Measurements from ENCODE around the gene TMEM120B. TPM values are rescaled to one million over a fixed set of nuclear protein-coding genes. Genes with fewer than 3 reads are reported as not detected.

TMEM120B gene
- total RNA-seq, 1 donor, result 8.3 TPM

DNA sequence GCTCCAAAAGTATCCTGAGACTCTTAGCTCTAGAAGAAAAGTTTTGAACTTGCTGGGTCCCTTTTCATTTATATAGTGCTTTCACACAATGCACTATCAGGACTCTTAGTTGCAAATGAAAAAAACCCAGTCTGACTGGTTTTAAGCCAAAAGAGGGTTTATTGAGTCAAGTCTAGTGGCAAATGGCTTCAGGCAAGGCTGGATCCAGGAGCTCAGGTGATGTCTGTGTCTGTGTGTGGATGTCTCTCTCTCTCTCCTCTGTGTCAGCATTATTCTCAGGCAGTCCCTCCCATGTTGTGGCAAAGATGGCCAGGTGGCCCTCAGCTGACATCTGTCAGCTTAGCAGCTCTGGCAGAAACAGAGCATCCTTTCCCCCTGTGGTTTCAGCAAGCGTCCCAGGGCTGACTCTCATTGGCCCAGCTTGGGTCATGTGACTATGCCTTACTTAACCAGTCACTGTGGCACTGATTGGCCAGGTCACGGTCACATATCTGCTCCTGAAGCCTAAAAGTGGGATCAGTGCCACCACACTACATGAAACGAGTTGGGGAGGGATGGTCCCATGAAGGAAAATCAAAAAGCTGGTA lies 6.2 kb downstream of the TMEM120B start:
- peaks cover 50% of the 10 kb centered on the region for H3K79me2 ChIP-seq (ENCODE audit: insufficient read depth, low read length)
- TF ChIP-seq, protein P1, sequence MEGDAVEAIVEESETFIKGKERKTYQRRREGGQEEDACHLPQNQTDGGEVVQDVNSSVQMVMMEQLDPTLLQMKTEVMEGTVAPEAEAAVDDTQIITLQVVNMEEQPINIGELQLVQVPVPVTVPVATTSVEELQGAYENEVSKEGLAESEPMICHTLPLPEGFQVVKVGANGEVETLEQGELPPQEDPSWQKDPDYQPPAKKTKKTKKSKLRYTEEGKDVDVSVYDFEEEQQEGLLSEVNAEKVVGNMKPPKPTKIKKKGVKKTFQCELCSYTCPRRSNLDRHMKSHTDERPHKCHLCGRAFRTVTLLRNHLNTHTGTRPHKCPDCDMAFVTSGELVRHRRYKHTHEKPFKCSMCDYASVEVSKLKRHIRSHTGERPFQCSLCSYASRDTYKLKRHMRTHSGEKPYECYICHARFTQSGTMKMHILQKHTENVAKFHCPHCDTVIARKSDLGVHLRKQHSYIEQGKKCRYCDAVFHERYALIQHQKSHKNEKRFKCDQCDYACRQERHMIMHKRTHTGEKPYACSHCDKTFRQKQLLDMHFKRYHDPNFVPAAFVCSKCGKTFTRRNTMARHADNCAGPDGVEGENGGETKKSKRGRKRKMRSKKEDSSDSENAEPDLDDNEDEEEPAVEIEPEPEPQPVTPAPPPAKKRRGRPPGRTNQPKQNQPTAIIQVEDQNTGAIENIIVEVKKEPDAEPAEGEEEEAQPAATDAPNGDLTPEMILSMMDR (IDR thresholded peaks at IDR 0.05; ENCODE audit: extremely low read depth, low read depth, low read length), result no peak
- no peak overlapping the region for H3K4me3 ChIP-seq (ENCODE audit: insufficient read depth, low read length)
- no peaks in the 10 kb centered on the region for H3K9me3 ChIP-seq (ENCODE audit: low read depth, low read length)
- H2AFZ ChIP-seq (ENCODE audit: low read length), result no peak overlapping the region
- H3K4me2 ChIP-seq (ENCODE audit: insufficient read depth, low read length), result no peak overlapping the region
- no peak for DNase-seq (ENCODE audit: insufficient read length, low spot score, missing footprints)
- no peaks in the 10 kb centered on the region for H3K27me3 ChIP-seq (ENCODE audit: insufficient read depth, low read length)
- no peak overlapping the region for H3K27ac ChIP-seq (ENCODE audit: low read depth, low read length)
- peaks cover 27% of the 10 kb centered on the region for H4K20me1 ChIP-seq (ENCODE audit: insufficient read depth, low read length)
- H3K4me1 ChIP-seq (ENCODE audit: insufficient read depth, low read length), result peaks cover 36% of the 10 kb centered on the region
- no peaks in the 10 kb centered on the region for H3K36me3 ChIP-seq (ENCODE audit: insufficient read depth, low read length)

DNA sequence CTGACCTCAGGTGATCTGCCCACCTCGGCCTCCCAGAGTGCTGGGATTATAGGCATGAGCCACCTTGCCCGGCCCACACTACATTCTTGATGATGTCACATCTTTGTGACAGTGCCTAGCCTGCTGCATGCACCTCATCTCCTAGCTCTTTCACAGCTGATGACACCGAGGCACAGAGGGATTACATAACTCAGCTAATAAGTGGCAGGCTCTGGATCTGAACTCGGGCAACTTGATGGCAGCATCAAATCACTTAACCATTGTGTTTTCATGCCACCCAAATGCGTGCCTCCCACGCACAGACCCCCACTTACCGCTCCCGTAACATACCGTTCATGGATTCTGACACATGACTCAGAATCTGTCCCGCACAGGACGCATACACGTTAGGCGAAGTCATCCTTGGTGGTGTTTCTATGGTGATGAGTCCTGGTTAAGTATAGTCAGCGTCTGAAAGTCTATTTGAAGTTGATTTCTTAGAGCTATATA lies 7.4 kb downstream of the TMEM120B start:
- Histone ChIP-seq H3K27me3 (ENCODE audit: insufficient read depth, low read length) (no peaks in the 10 kb centered on the region), H3K4me3 (ENCODE audit: insufficient read depth, low read length) (no peak overlapping the region), H3K27ac (ENCODE audit: low read depth, low read length) (peak overlapping the region; percentile 77), H3K9me3 (ENCODE audit: low read depth, low read length) (no peaks in the 10 kb centered on the region), H2AFZ (ENCODE audit: low read length) (peak overlapping the region; percentile 13), H3K4me1 (ENCODE audit: insufficient read depth, low read length) (peaks cover 32% of the 10 kb centered on the region), H3K4me2 (ENCODE audit: insufficient read depth, low read length) (peak overlapping the region; percentile 50), H3K36me3 (ENCODE audit: insufficient read depth, low read length) (no peaks in the 10 kb centered on the region), H4K20me1 (ENCODE audit: insufficient read depth, low read length) (peaks cover 21% of the 10 kb centered on the region), H3K79me2 (ENCODE audit: insufficient read depth, low read length) (peaks cover 44% of the 10 kb centered on the region)
- peak; percentile 75 for DNase-seq (ENCODE audit: insufficient read length, low spot score, missing footprints)
- TF ChIP-seq, protein P1 (IDR thresholded peaks at IDR 0.05; ENCODE audit: extremely low read depth, low read depth, low read length), result no peak

DNA sequence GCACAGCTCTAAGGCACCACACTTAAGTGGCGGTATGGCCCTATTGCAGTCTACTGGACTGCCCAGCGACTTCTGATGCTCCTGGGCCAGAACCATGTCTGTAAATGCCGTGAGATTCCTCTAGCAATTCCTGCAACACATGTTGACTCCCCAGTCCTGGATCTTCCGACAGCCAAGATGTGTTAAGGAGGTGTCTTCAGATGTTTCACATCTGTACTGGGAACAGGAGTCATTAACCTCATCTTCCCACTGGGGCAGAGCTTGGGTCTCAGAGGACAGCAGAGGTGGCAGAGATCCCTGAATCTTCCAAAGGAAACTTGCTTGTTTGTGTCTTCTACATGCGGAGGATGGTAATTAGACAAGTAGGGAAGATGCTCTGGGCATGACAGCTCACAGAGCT lies 8.2 kb downstream of the TMEM120B start:
- TF ChIP-seq, protein P1 (IDR thresholded peaks at IDR 0.05; ENCODE audit: extremely low read depth, low read depth, low read length), result no peak
- H3K9me3 ChIP-seq (ENCODE audit: low read depth, low read length), result no peaks in the 10 kb centered on the region
- H3K79me2 ChIP-seq (ENCODE audit: insufficient read depth, low read length), result peaks cover 39% of the 10 kb centered on the region
- H3K27ac ChIP-seq (ENCODE audit: low read depth, low read length), result peak overlapping the region; percentile 77
- H4K20me1 ChIP-seq (ENCODE audit: insufficient read depth, low read length), result peaks cover 21% of the 10 kb centered on the region
- no peak overlapping the region for H2AFZ ChIP-seq (ENCODE audit: low read length)
- H3K27me3 ChIP-seq (ENCODE audit: insufficient read depth, low read length), result no peaks in the 10 kb centered on the region
- DNase-seq (ENCODE audit: insufficient read length, low spot score, missing footprints), result no peak
- H3K4me2 ChIP-seq (ENCODE audit: insufficient read depth, low read length), result no peak overlapping the region
- H3K36me3 ChIP-seq (ENCODE audit: insufficient read depth, low read length), result no peaks in the 10 kb centered on the region
- no peak overlapping the region for H3K4me3 ChIP-seq (ENCODE audit: insufficient read depth, low read length)
- H3K4me1 ChIP-seq (ENCODE audit: insufficient read depth, low read length), result peaks cover 32% of the 10 kb centered on the region

DNA sequence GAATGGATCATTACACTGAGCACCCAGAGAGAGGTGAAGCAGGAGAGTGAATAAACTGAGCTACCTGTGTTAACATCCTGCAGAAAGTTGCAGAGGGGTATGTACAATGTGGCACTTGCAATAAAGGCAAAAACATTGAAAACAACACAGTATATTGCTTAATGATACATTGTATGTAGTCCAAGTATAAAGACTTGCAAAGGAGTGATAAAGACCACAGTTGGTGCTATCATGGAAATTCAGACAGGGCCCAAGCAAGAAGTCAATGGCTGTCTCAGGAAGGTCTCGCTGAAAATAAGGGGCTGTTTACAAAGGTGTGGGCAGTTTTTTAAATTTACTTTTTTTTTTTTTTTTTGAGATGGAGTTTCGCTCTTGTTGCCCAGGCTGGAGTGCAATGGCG lies 10.0 kb downstream of the TMEM120B start:
- H3K4me3 ChIP-seq (ENCODE audit: insufficient read depth, low read length), result no peak overlapping the region
- no peak overlapping the region for H2AFZ ChIP-seq (ENCODE audit: low read length)
- H3K27ac ChIP-seq (ENCODE audit: low read depth, low read length), result no peak overlapping the region
- peaks cover 15% of the 10 kb centered on the region for H3K4me1 ChIP-seq (ENCODE audit: insufficient read depth, low read length)
- no peak overlapping the region for H3K4me2 ChIP-seq (ENCODE audit: insufficient read depth, low read length)
- TF ChIP-seq, protein P1 (IDR thresholded peaks at IDR 0.05; ENCODE audit: extremely low read depth, low read depth, low read length), result no peak
- peaks cover 36% of the 10 kb centered on the region for H3K79me2 ChIP-seq (ENCODE audit: insufficient read depth, low read length)
- no peaks in the 10 kb centered on the region for H3K27me3 ChIP-seq (ENCODE audit: insufficient read depth, low read length)
- DNase-seq (ENCODE audit: insufficient read length, low spot score, missing footprints), result no peak
- H3K36me3 ChIP-seq (ENCODE audit: insufficient read depth, low read length), result no peaks in the 10 kb centered on the region
- H4K20me1 ChIP-seq (ENCODE audit: insufficient read depth, low read length), result peaks cover 17% of the 10 kb centered on the region
- no peaks in the 10 kb centered on the region for H3K9me3 ChIP-seq (ENCODE audit: low read depth, low read length)

All from osteoblast (primary cell).